Measurements from ENCODE around the gene SMIM24. TPM values are rescaled to one million over a fixed set of nuclear protein-coding genes. Genes with fewer than 3 reads are reported as not detected.

Gene SMIM24
- total RNA-seq, 3 donors from 2014 or later (not counting 1 experiment from before 2014, with no cell fraction given): 0.33 to 0.42 TPM; not detected in 1

DNA sequence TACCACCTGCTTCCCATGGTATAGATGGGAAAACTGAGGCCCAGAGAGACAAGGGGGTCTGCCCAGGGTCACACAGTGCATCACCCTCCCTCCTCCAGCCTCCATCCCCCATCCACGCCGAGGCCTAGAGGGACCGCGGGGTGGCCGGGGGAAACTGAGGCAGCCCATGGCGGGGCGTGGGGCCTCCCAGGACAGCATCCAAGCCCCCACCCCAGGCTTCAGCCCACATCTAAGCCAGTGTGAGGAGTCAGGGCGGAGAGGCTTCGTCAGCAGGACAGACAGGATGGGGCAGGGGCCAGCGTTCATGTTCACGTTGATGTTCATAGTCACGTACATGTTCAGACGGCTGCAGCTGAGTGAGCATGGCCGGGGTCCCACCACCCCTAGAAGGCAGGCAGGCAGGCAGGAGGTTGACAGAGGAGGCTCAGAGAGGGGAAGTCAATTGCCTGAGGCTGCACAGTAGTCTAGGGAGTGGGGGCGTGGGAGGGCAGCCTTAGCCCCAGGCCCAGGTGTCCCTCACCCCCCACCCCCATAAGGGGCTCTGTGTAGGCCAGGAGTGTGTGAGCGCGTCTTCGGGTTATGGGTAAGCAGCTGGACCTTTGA, 23.3 kb downstream of the SMIM24 start:
- intact Hi-C loops (cut with micrococcal nuclease): no loop called here

DNA sequence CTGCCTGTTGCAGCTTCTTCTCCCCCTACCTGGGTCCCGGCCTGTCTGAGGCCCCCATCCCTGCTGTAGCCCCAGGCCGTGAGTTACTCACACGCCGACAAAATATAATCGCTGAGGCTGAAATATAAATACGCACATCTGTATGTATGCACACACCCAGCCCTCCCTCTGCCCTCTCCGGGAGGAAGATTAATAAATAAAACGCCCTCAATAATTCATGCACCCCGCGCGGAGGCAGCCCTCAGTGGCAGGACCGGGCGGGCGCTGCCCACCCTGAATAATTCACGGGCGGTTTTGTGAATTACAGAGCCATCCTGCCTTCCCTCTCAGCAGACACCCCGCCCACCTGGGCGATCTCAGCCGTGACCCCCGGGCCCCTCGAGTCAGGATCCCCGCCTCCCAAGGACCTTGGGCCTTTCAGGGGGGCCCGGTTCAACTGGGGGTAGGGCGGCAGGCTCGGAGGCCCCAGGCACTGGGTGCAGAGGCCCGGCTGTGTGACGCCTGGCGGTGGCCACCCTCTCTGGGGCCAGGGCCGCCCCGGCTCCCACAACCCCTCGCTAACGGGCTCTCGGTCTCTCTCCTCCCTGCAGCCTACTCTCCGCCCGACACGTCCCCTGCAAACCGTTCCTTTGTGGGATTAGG, 24.2 kb downstream of the SMIM24 start:
- Histone ChIP-seq H3K4me3 (ENCODE audit: low read length) (no peak overlapping the region), H3K27ac (ENCODE audit: low read length) (no peak overlapping the region), H3K36me3 (ENCODE audit: control insufficient read depth, insufficient read depth, low read length) (peaks cover 16% of the 10 kb centered on the region), H3K27me3 (ENCODE audit: control insufficient read depth, insufficient read depth, low read length) (no peaks in the 10 kb centered on the region), H3K4me1 (ENCODE audit: control insufficient read depth, insufficient read depth, low read length) (peaks cover 4% of the 10 kb centered on the region), H3K9me3 (ENCODE audit: control insufficient read depth, insufficient read depth, low read length) (no peaks in the 10 kb centered on the region)
- WGBS (ENCODE audit: insufficient coverage): 94% methylated on average over 37 of the region's 37 CpGs
- Mint-ChIP-seq H3K9me3 (no peaks in the 10 kb centered on the region), H3K4me3 (no peak overlapping the region), H3K4me1 (peaks cover 0 to 13% of the 10 kb centered on the region in 2 donors), H3K27ac (no peak overlapping the region), H3K27me3 (ENCODE audit: low read depth in 2 of 2) (no peaks in the 10 kb centered on the region), H3K36me3 (no peaks in the 10 kb centered on the region)
- TF ChIP-seq, protein P1, sequence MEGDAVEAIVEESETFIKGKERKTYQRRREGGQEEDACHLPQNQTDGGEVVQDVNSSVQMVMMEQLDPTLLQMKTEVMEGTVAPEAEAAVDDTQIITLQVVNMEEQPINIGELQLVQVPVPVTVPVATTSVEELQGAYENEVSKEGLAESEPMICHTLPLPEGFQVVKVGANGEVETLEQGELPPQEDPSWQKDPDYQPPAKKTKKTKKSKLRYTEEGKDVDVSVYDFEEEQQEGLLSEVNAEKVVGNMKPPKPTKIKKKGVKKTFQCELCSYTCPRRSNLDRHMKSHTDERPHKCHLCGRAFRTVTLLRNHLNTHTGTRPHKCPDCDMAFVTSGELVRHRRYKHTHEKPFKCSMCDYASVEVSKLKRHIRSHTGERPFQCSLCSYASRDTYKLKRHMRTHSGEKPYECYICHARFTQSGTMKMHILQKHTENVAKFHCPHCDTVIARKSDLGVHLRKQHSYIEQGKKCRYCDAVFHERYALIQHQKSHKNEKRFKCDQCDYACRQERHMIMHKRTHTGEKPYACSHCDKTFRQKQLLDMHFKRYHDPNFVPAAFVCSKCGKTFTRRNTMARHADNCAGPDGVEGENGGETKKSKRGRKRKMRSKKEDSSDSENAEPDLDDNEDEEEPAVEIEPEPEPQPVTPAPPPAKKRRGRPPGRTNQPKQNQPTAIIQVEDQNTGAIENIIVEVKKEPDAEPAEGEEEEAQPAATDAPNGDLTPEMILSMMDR (IDR thresholded peaks at IDR 0.05): no peak
- DNase-seq (no peak), ATAC-seq (no peak)
- intact Hi-C loops (cut with micrococcal nuclease): no loop called here

More for the DNA sequence above, 23.3 kb downstream of the SMIM24 start:
- ATAC-seq (no peak), DNase-seq (no peak)
- Mint-ChIP-seq H3K36me3 (no peaks in the 10 kb centered on the region), H3K4me3 (no peak overlapping the region), H3K9me3 (no peaks in the 10 kb centered on the region), H3K27ac (no peak overlapping the region), H3K4me1 (peaks cover 0 to 13% of the 10 kb centered on the region in 2 donors), H3K27me3 (ENCODE audit: low read depth in 2 of 2) (no peaks in the 10 kb centered on the region)
- peaks cover 16% of the 10 kb centered on the region for H3K36me3 ChIP-seq (ENCODE audit: control insufficient read depth, insufficient read depth, low read length)
- 96% methylated on average over 17 of the region's 18 CpGs for WGBS (ENCODE audit: insufficient coverage)
- peaks cover 4% of the 10 kb centered on the region for H3K4me1 ChIP-seq (ENCODE audit: control insufficient read depth, insufficient read depth, low read length)
- no peaks in the 10 kb centered on the region for H3K9me3 ChIP-seq (ENCODE audit: control insufficient read depth, insufficient read depth, low read length)
- TF ChIP-seq, protein P1 (IDR thresholded peaks at IDR 0.05): no peak
- H3K27ac ChIP-seq (ENCODE audit: low read length): no peak overlapping the region
- no peak overlapping the region for H3K4me3 ChIP-seq (ENCODE audit: low read length)
- H3K27me3 ChIP-seq (ENCODE audit: control insufficient read depth, insufficient read depth, low read length): no peaks in the 10 kb centered on the region

DNA sequence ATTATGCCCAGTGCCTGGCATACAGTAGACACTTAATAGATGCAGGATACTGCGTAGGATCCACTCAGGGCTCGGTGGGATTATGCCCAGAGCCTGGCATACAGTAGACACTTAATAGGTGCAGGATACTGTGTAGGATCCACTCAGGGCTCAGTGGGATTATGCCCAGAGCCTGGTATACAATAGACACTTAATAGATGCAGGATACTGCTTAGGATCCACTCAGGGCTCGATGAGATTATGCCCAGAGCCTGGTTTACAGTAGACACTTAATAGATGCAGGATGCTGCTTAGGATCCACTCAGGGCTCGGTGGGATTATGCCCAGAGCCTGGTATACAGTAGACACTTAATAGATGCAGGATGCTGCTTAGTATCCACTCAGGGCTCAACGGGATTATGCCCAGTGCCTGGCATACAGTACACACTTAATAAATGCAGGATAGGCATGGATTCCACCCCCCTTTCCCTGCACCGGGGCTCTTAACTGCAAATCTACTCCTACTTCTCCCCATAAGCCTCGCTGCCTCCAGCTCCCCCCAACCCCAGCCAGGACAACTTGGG, 24.9 kb downstream of the SMIM24 start:
- Mint-ChIP-seq H3K4me3 (no peak overlapping the region), H3K36me3 (no peaks in the 10 kb centered on the region)
- no peak overlapping the region for H3K4me3 ChIP-seq (ENCODE audit: low read length)

More for the DNA sequence above, 24.9 kb downstream of the SMIM24 start:
- H3K4me1 Mint-ChIP-seq: peaks cover 0 to 13% of the 10 kb centered on the region in 2 donors
- Histone ChIP-seq H3K9me3 (ENCODE audit: control insufficient read depth, insufficient read depth, low read length) (no peaks in the 10 kb centered on the region), H3K27ac (ENCODE audit: low read length) (no peak overlapping the region), H3K36me3 (ENCODE audit: control insufficient read depth, insufficient read depth, low read length) (peaks cover 16% of the 10 kb centered on the region), H3K27me3 (ENCODE audit: control insufficient read depth, insufficient read depth, low read length) (no peaks in the 10 kb centered on the region), H3K4me1 (ENCODE audit: control insufficient read depth, insufficient read depth, low read length) (peaks cover 4% of the 10 kb centered on the region)
- H3K9me3 Mint-ChIP-seq: no peaks in the 10 kb centered on the region
- no peak overlapping the region for H3K27ac Mint-ChIP-seq
- intact Hi-C loops (cut with micrococcal nuclease): no loop called here
- 96% methylated on average over 7 of the region's 7 CpGs for WGBS (ENCODE audit: insufficient coverage)
- no peak for ATAC-seq
- no peaks in the 10 kb centered on the region for H3K27me3 Mint-ChIP-seq (ENCODE audit: low read depth in 2 of 2)
- TF ChIP-seq, protein P1 (IDR thresholded peaks at IDR 0.05): no peak
- no peak for DNase-seq
